HL-60 (cell line): ENCODE measurements around the gene FAN1.

Experiments used
- GABPA ChIP-seq: IDR thresholded peaks from 2 replicates; pipeline ENCODE4 v1.6.1; 2012; ENCODE audit warnings: low read depth
- TF ChIP-seq, protein P1 (sequence below): IDR thresholded peaks from one replicate; pipeline ENCODE4 v1.5.1; 2011; ENCODE audit warnings: low read length, control low read depth, inconsistent platforms; ENCODE audit not compliant: insufficient read depth

GRCh38 chr15:30919877-30920550 lies 16.3 kb downstream of the FAN1 start:
- TF ChIP-seq, protein P1, sequence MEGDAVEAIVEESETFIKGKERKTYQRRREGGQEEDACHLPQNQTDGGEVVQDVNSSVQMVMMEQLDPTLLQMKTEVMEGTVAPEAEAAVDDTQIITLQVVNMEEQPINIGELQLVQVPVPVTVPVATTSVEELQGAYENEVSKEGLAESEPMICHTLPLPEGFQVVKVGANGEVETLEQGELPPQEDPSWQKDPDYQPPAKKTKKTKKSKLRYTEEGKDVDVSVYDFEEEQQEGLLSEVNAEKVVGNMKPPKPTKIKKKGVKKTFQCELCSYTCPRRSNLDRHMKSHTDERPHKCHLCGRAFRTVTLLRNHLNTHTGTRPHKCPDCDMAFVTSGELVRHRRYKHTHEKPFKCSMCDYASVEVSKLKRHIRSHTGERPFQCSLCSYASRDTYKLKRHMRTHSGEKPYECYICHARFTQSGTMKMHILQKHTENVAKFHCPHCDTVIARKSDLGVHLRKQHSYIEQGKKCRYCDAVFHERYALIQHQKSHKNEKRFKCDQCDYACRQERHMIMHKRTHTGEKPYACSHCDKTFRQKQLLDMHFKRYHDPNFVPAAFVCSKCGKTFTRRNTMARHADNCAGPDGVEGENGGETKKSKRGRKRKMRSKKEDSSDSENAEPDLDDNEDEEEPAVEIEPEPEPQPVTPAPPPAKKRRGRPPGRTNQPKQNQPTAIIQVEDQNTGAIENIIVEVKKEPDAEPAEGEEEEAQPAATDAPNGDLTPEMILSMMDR: no peak
- TF ChIP-seq GABPA: no peak
